ENCODE results near the gene TRIP4.

Gene TRIP4

GRCh38 chr15:64452988-64453688, 65.5 kb downstream of the TRIP4 start:
- no peak for FAIRE-seq

GRCh38 chr15:64453689-64454037, 66.0 kb downstream of the TRIP4 start:
- FAIRE-seq: no peak

- FAIRE-seq: no peak
Observed at GRCh38 chr15:64454282-64454681, 66.6 kb downstream of the TRIP4 start.

- FAIRE-seq: no peak
Observed at GRCh38 chr15:64455961-64456371, 68.3 kb downstream of the TRIP4 start.

- no peak for FAIRE-seq
Observed at GRCh38 chr15:64456634-64457108, 69.0 kb downstream of the TRIP4 start.

- FAIRE-seq: no peak
Observed at GRCh38 chr15:64459066-64459781, 71.6 kb downstream of the TRIP4 start.

GRCh38 chr15:64460206-64460723, 72.6 kb downstream of the TRIP4 start, which contains the start of gene ZNF609:
Gene ZNF609 (plus strand): TSS chr15:64460578. CDS start chr15:64499420, 38,842 bp downstream.
- peak; percentile 92 for FAIRE-seq

GRCh38 chr15:64460724-64461720, 73.4 kb downstream of the TRIP4 start:
- FAIRE-seq: peak; percentile 15

GRCh38 chr15:64461721-64462162, 74.1 kb downstream of the TRIP4 start:
- no peak for FAIRE-seq

- no peak for FAIRE-seq
Observed at GRCh38 chr15:64462492-64462891, 74.9 kb downstream of the TRIP4 start.

GRCh38 chr15:64464276-64465005, 76.8 kb downstream of the TRIP4 start:
- FAIRE-seq: no peak

- no peak for FAIRE-seq
Observed at GRCh38 chr15:64466408-64467141, 78.9 kb downstream of the TRIP4 start.

- no peak for FAIRE-seq
Observed at GRCh38 chr15:64472161-64472560, 84.5 kb downstream of the TRIP4 start.

GRCh38 chr15:64474846-64475245, 87.2 kb downstream of the TRIP4 start:
- no peak for FAIRE-seq

GRCh38 chr15:64476550-64476949, 88.9 kb downstream of the TRIP4 start:
- FAIRE-seq: no peak

GRCh38 chr15:64478863-64479262, 91.2 kb downstream of the TRIP4 start:
- no peak for FAIRE-seq

GRCh38 chr15:64480891-64481290, 93.3 kb downstream of the TRIP4 start:
- no peak for FAIRE-seq

- no peak for FAIRE-seq
Observed at GRCh38 chr15:64483749-64484148, 96.1 kb downstream of the TRIP4 start.

- FAIRE-seq: no peak
Observed at GRCh38 chr15:64485796-64486195, 98.2 kb downstream of the TRIP4 start.

- FAIRE-seq: no peak
Observed at GRCh38 chr15:64490598-64491259, 103.1 kb downstream of the TRIP4 start.

- no peak for FAIRE-seq
Observed at GRCh38 chr15:64493641-64494040, 106.0 kb downstream of the TRIP4 start.

All from G401.6 (cell line).